COR-L47 (cell line): Measurements from ENCODE around the gene YIPF1.
"Not testable (repeated sequence)": the region's sequence is repeated elsewhere in the genome, so short reads cannot be mapped to it uniquely, and the experiment has no call there.

ENCODE experiments used
- DNase-seq: peaks from one replicate; lab custom pipeline; 2025; lab: John Stamatoyannopoulos, UW

YIPF1 gene

GRCh38 chr1:53837924-53838653, 51.5 kb downstream of the YIPF1 start, which contains the start of gene NDC1:
TSS of gene NDC1 (minus strand) at chr1:53838296. CDS start at chr1:53838261, 35 bp downstream.
- DNase-seq = peak; percentile 95

- DNase-seq = no peak
Measured at GRCh38 chr1:53837646-53837923, 52.0 kb downstream of the YIPF1 start.

- no peak for DNase-seq
Measured at GRCh38 chr1:53835491-53835890, 54.1 kb downstream of the YIPF1 start.

GRCh38 chr1:53834776-53835175, 54.8 kb downstream of the YIPF1 start:
- no peak for DNase-seq

GRCh38 chr1:53833393-53833792, 56.2 kb downstream of the YIPF1 start:
- no peak for DNase-seq

- no peak for DNase-seq
Measured at GRCh38 chr1:53826367-53826766, 63.2 kb downstream of the YIPF1 start.

GRCh38 chr1:53825306-53825705, 64.3 kb downstream of the YIPF1 start:
- DNase-seq = no peak

- DNase-seq = no peak
Measured at GRCh38 chr1:53822931-53823330, 66.7 kb downstream of the YIPF1 start.

- no peak for DNase-seq
Measured at GRCh38 chr1:53821380-53821779, 68.2 kb downstream of the YIPF1 start.

- no peak for DNase-seq
Measured at GRCh38 chr1:53819387-53819786, 70.2 kb downstream of the YIPF1 start.

- not testable (repeated sequence) for DNase-seq
Measured at GRCh38 chr1:53816584-53816983, 73.0 kb downstream of the YIPF1 start.

GRCh38 chr1:53815484-53815883, 74.1 kb downstream of the YIPF1 start:
- not testable (repeated sequence) for DNase-seq

GRCh38 chr1:53811414-53811851, 78.2 kb downstream of the YIPF1 start:
- DNase-seq = no peak

- DNase-seq = no peak
Measured at GRCh38 chr1:53810497-53810896, 79.1 kb downstream of the YIPF1 start.

- no peak for DNase-seq
Measured at GRCh38 chr1:53810007-53810406, 79.6 kb downstream of the YIPF1 start.

- no peak for DNase-seq
Measured at GRCh38 chr1:53807916-53808315, 81.7 kb downstream of the YIPF1 start.

GRCh38 chr1:53804791-53805505, 84.6 kb downstream of the YIPF1 start:
- no peak for DNase-seq

- no peak for DNase-seq
Measured at GRCh38 chr1:53804181-53804580, 85.4 kb downstream of the YIPF1 start.
